Lower lobe of right lung (tissue), 2 donors: Measurements from ENCODE around the gene DDX20. TPM values are rescaled to one million over a fixed set of nuclear protein-coding genes. Genes with fewer than 3 reads are reported as not detected.

Source experiments
- ATAC-seq, 2 donors: fragments of 200-7000 bp; cut with Tn5 transposase; one replicate each; pipeline ENCODE4 v1.9.1; 2020 to 2022; ENCODE audit warnings: mild to moderate bottlenecking in 2 of 2, moderate library complexity in 2 of 2
- DNase-seq: peaks from one replicate; pipeline ENCODE4 v3.0.0-alpha.2; 2020
- H3K27ac ChIP-seq: fragments of 200-600 bp; one replicate; pipeline ENCODE4 v1.8.0; 2022
- H3K27me3 ChIP-seq: fragments of 200-600 bp; one replicate; pipeline ENCODE4 v1.8.0; 2022; ENCODE audit warnings: low read depth
- H3K36me3 ChIP-seq: fragments of 200-600 bp; one replicate; pipeline ENCODE4 v1.8.0; 2022; ENCODE audit warnings: mild to moderate bottlenecking
- H3K4me1 ChIP-seq: fragments of 200-600 bp; one replicate; pipeline ENCODE4 v1.8.0; 2022
- H3K4me3 ChIP-seq: fragments of 200-600 bp; one replicate; pipeline ENCODE4 v1.8.0; 2022; ENCODE audit warnings: mild to moderate bottlenecking
- H3K9me3 ChIP-seq: fragments of 200-600 bp; one replicate; pipeline ENCODE4 v1.8.0; 2022
- CTCF ChIP-seq: fragments of 200-600 bp; IDR thresholded peaks from one replicate; pipeline ENCODE4 v1.8.0; 2022; ENCODE audit warnings: antibody characterized with exemption, mild to moderate bottlenecking
- intact Hi-C: fragments of 100-400 bp; cut with DNase I; formaldehyde crosslinking; loops from one replicate; pipeline ENCODE4 v1.11.0; 2022
- total RNA-seq: library from RNA; stranded (reverse); fragmentation: NEBNext Ultra II Directional; extraction: Animal tissue kit (Norgen Biotek cat#: 25700); gene quantifications from one replicate; pipeline ENCODE4 v1.2.1, GENCODE V29; 2021
- donor health status: DM: no; HTN: yes; CAD: no; lungs with severe emphysema.

DDX20 gene
- total RNA-seq, 1 donor from 2014 or later: 11.4 TPM

DNA sequence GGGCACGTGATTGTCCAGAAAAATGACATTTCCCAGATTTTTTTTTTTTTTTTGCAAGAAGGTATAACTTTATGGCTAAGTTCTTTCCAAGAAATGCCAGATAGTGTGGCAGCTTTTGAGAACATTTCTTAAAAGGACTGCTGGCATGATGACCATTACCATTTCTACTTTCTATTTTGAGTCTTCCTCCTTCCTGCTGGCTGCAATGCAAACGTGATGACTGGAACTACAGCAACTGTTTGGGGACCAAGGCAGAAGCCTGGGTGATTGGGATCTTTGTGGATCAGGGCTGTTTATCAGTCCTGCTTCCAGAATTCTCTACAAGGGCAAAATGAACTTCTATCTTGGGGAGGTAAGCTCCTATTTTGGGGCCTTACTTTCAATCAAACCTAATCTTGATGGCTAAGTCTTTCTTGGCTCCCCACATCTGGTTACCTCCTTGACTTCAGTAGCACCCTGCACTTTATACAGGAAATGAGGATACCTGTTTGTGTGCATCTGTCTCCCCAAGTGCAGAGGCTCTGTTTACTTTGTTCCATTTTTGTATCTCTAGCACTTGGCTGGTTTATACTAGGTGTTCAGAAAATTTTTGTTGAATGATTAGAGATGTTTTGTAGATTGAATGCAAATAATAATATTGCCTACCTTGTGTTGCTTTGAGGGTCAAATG lies 3.7 kb upstream of the DDX20 start:
- Histone ChIP-seq H3K4me1 (peaks cover 8% of the 10 kb centered on the region), H3K27me3 (no peaks in the 10 kb centered on the region), H3K36me3 (peaks cover under 1% of the 10 kb centered on the region), H3K4me3 (no peak overlapping the region), H3K27ac (no peak overlapping the region), H3K9me3 (no peaks in the 10 kb centered on the region)
- intact Hi-C loops: no loop called here
- ATAC-seq (no peak), DNase-seq (no peak)
- no peak for TF ChIP-seq CTCF

DNA sequence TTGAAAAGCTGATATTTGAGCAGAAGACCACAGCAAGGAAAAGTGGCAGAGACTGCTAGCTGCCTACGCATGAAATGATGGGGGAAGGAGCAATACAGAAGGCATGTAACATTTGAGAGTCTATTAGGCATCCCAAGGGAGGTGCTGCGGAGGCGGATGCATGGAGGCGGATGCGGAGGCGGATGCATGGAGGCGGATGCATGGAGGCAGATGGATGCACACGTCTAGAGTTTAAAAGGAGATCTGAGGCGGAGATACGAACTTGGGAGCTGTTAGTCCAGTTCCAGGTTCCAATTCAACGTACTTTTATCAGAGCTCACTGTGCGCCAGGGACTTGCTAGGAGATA lies 744 bp upstream of the DDX20 start:
- Histone ChIP-seq H3K9me3 (no peaks in the 10 kb centered on the region), H3K27me3 (no peaks in the 10 kb centered on the region), H3K27ac (peak overlapping the region; percentile 91), H3K4me1 (peaks cover 14% of the 10 kb centered on the region), H3K4me3 (peak overlapping the region; percentile 71), H3K36me3 (peaks cover 19% of the 10 kb centered on the region)
- intact Hi-C loops: no loop called here
- no peak for DNase-seq
- peak; percentile 16 to 31 for ATAC-seq
- no peak for TF ChIP-seq CTCF

GRCh38 chr1:111756124-111756513 lies 418 bp downstream of the DDX20 start:
- peaks cover 14% of the 10 kb centered on the region for H3K4me1 ChIP-seq
- no peak for DNase-seq
- H3K4me3 ChIP-seq: peak overlapping the region; percentile 71
- intact Hi-C loops: no loop called here
- no peaks in the 10 kb centered on the region for H3K9me3 ChIP-seq
- no peaks in the 10 kb centered on the region for H3K27me3 ChIP-seq
- peak; percentile 44 to 60 for ATAC-seq
- TF ChIP-seq CTCF: no peak
- H3K36me3 ChIP-seq: peaks cover 30% of the 10 kb centered on the region
- H3K27ac ChIP-seq: peak overlapping the region; percentile 91

DNA sequence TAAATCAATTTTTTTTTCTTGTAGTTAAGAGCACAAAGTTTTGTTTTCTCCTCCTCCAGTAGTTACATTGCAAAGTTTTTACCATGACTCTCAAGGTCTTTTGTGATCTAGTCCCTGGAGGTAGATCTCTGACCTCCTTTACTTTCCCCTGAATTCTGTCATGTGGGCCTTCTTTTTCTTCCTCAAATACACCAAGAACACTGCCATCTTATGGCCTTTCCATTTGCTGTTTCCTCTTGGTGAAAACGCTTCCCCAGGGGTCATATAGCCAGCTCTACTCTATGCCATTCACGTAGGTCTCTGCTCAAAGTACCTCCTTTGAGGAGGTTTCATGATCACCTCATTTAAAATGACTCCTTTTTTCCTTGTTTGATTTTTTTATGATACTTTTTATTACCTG lies 2.7 kb downstream of the DDX20 start:
- Histone ChIP-seq H3K36me3 (peaks cover 53% of the 10 kb centered on the region), H3K27ac (no peak overlapping the region), H3K4me3 (no peak overlapping the region), H3K9me3 (no peaks in the 10 kb centered on the region), H3K27me3 (no peaks in the 10 kb centered on the region), H3K4me1 (peaks cover 14% of the 10 kb centered on the region)
- intact Hi-C loops: no loop called here
- ATAC-seq: no peak
- DNase-seq: no peak
- no peak for TF ChIP-seq CTCF

DNA sequence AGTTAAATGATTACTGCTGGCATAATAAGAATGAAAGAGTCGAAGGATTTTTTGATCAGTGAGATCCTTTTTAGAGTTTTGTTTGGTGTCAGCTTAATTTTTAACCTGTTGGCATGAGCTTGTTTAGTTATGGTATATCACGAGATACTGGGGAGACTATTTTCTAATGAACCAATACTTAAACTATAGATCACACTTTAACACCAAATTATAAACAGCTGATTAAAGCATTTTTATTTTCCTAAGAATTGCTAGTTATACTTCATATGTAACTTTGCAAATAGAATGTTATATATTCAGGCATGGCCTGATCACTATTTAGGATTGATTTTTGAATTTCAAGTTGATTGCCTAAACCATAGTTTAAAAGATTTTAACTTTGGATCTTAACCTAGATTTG lies 6.0 kb downstream of the DDX20 start:
- peaks cover 86% of the 10 kb centered on the region for H3K36me3 ChIP-seq
- intact Hi-C loops: loop anchor here (10.0 kb wide), 1 partner anchor 277 kb away; no protein-coding TSS in a partner anchor

More for the DNA sequence above, 6.0 kb downstream of the DDX20 start:
- Histone ChIP-seq H3K4me3 (no peak overlapping the region), H3K9me3 (no peaks in the 10 kb centered on the region), H3K27me3 (no peaks in the 10 kb centered on the region), H3K4me1 (peaks cover 9% of the 10 kb centered on the region), H3K27ac (no peak overlapping the region)
- DNase-seq (no peak), ATAC-seq (no peak)
- no peak for TF ChIP-seq CTCF
